B cell (primary cell): ENCODE measurements around the gene CCN5.

ENCODE experiments used
- CTCF ChIP-seq: fragments of 200-600 bp; IDR thresholded peaks from one replicate; pipeline ENCODE4 v1.8.0; 2022; ENCODE audit warnings: antibody characterized with exemption, mild to moderate bottlenecking
- EZH2 ChIP-seq: IDR thresholded peaks from 2 replicates; pipeline ENCODE4 v1.6.1; 2012; ENCODE audit warnings: borderline replicate concordance, low read depth, mild to moderate bottlenecking, moderate library complexity, low read length; ENCODE audit not compliant: insufficient read depth, poor library complexity, severe bottlenecking

GRCh38 chr20:44742304-44743079 is 27.3 kb downstream of the CCN5 start:
- TF ChIP-seq CTCF: no peak
- no peak for TF ChIP-seq EZH2
